Endodermal cell (in vitro differentiated cells): ENCODE results near the gene MANEAL. TPM values are rescaled to one million over a fixed set of nuclear protein-coding genes. Genes with fewer than 3 reads are reported as not detected.

Experiments used
- DNase-seq: peaks from one replicate; pipeline ENCODE4 v3.0.0-alpha.2; 2017
- H3K27ac ChIP-seq: 2 replicates; pipeline ENCODE4 v1.5.1; 2013; ENCODE audit warnings: mild to moderate bottlenecking, low read depth, low read length, moderate library complexity
- H3K27me3 ChIP-seq: 2 replicates; pipeline ENCODE4 v1.6.1; 2013; ENCODE audit warnings: mild to moderate bottlenecking, low read length, moderate library complexity; ENCODE audit not compliant: insufficient read depth, control insufficient read depth, poor library complexity, severe bottlenecking
- H3K36me3 ChIP-seq: 2 replicates; pipeline ENCODE4 v1.7.0; 2013; ENCODE audit warnings: mild to moderate bottlenecking, low read length, moderate library complexity; ENCODE audit not compliant: control insufficient read depth, insufficient read depth
- H3K4me1 ChIP-seq: one replicate; pipeline ENCODE4 v1.7.0; 2013; ENCODE audit warnings: low read length; ENCODE audit not compliant: control insufficient read depth, insufficient read depth
- H3K4me3 ChIP-seq: 2 replicates; pipeline ENCODE4 v1.5.1; 2013; ENCODE audit warnings: mild to moderate bottlenecking, low read length, moderate library complexity
- H3K9ac ChIP-seq: 2 replicates; pipeline ENCODE4 v1.6.1; 2013; ENCODE audit warnings: mild to moderate bottlenecking, low read length, moderate library complexity; ENCODE audit not compliant: poor library complexity, severe bottlenecking; ENCODE audit errors: extremely low read depth
- H3K9me3 ChIP-seq: 2 replicates; pipeline ENCODE4 v1.6.1; 2013; ENCODE audit warnings: mild to moderate bottlenecking, low read length, moderate library complexity; ENCODE audit not compliant: control insufficient read depth
- H3K27ac Mint-ChIP-seq: 2 replicates; pipeline ENCODE4 v1.8.0; 2020; ENCODE audit warnings: mixed read lengths
- H3K27me3 Mint-ChIP-seq: 2 replicates; pipeline ENCODE4 v1.8.0; 2021; ENCODE audit warnings: mild to moderate bottlenecking, mixed read lengths; ENCODE audit not compliant: insufficient read depth
- H3K36me3 Mint-ChIP-seq: 2 replicates; pipeline ENCODE4 v1.8.0; 2020; ENCODE audit warnings: low read depth, mixed read lengths
- H3K4me1 Mint-ChIP-seq: 2 replicates; pipeline ENCODE4 v1.8.0; 2020; ENCODE audit warnings: mixed read lengths
- H3K4me3 Mint-ChIP-seq: 2 replicates; pipeline ENCODE4 v1.8.0; 2020; ENCODE audit warnings: mild to moderate bottlenecking, moderate library complexity, mixed read lengths
- H3K9me3 Mint-ChIP-seq: 2 replicates; pipeline ENCODE4 v1.8.0; 2020; ENCODE audit warnings: mild to moderate bottlenecking, mixed read lengths
- WGBS, 2 experiments: methylation state at CpG; one replicate each; pipeline versions ENCODE4 v1.1.5 to v1.1.7; 2013; ENCODE audit warnings: missing lambda C conversion rate in 2 of 2, mixed read lengths in 1 of 2; ENCODE audit not compliant: insufficient coverage in 1 of 2, insufficient read length in 1 of 2; 5-methylcytosine and 5-hydroxymethylcytosine counted together
- total RNA-seq, 2 donors: library from RNA; stranded (reverse); fragmentation: NEBNext Ultra II Directional in 1 of 2; extraction: Animal tissue kit (Norgen Biotek cat#: 25700) in 1 of 2; gene quantifications; 2 replicates in 1 of 2; 3 replicates in 1 of 2; pipeline ENCODE4 v1.2.1, GENCODE V29; 2021
- TF ChIP-seq, protein P1 (sequence below): fragments of 200-600 bp; sonication (generic); conservative IDR thresholded peaks from 2 replicates; pipeline ENCODE4 v1.5.0; 2021; ENCODE audit warnings: antibody characterized with exemption, mild to moderate bottlenecking

Gene MANEAL
- total RNA-seq, 2 donors from 2014 or later = 7.0 to 9.6 TPM

DNA sequence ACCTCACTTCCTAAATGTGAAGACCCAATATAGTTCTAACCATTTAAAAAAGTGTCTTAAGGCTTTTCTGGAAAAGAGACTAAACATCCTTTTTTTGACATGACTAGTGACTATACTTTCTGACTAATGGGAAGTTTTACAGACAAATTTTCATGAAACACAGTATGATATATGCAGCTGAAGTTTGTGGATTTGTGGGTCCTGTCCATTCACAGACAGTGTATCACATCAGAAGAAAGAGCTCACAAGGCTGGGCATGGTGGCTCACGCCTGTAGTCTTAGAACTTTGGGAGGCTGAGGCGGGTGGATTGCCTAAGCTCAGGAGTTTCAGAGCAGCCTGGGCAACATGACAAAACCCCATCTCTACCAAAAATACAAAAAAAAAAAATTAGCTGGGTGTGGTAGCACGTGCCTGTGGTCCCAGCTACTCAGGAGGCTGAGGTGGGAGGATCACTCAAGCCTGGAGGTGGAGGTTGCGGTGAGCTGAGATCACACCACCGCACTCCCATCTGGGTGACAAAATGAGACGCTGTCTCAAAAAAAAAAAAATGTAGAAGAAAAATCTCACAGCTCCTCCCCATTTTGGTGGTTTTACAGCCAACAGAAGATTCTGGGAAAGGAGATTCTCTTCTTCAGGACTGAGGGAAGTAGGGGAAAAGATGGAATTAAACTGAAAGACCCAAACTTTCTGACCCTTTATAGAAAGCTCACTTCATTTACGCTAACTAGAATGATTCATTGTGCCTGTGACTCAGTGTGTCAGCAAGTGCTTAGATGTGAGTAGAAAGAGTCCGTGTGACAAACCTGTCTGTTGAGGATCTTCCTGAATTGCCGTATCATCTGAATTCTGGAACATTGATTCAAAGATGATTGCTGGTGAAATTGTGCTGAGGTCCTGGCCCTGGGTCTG, 29.5 kb downstream of the MANEAL start:
- no peak for DNase-seq
- H3K4me3 Mint-ChIP-seq = no peak overlapping the region
- no peak overlapping the region for H3K27ac Mint-ChIP-seq
- H3K4me1 ChIP-seq = no peaks in the 10 kb centered on the region
- H3K27me3 ChIP-seq = no peaks in the 10 kb centered on the region
- 93 to 94% methylated on average over 5 to 9 of the region's 9 CpGs for WGBS, 2 experiments
- no peak overlapping the region for H3K4me3 ChIP-seq
- H3K27me3 Mint-ChIP-seq = no peaks in the 10 kb centered on the region
- H3K36me3 ChIP-seq = peaks cover 44% of the 10 kb centered on the region
- H3K9me3 Mint-ChIP-seq = no peaks in the 10 kb centered on the region
- H3K9me3 ChIP-seq = no peaks in the 10 kb centered on the region
- H3K27ac ChIP-seq = no peak overlapping the region
- H3K4me1 Mint-ChIP-seq = no peaks in the 10 kb centered on the region
- peaks cover 50% of the 10 kb centered on the region for H3K36me3 Mint-ChIP-seq
- H3K9ac ChIP-seq = no peak overlapping the region
- TF ChIP-seq, protein P1, sequence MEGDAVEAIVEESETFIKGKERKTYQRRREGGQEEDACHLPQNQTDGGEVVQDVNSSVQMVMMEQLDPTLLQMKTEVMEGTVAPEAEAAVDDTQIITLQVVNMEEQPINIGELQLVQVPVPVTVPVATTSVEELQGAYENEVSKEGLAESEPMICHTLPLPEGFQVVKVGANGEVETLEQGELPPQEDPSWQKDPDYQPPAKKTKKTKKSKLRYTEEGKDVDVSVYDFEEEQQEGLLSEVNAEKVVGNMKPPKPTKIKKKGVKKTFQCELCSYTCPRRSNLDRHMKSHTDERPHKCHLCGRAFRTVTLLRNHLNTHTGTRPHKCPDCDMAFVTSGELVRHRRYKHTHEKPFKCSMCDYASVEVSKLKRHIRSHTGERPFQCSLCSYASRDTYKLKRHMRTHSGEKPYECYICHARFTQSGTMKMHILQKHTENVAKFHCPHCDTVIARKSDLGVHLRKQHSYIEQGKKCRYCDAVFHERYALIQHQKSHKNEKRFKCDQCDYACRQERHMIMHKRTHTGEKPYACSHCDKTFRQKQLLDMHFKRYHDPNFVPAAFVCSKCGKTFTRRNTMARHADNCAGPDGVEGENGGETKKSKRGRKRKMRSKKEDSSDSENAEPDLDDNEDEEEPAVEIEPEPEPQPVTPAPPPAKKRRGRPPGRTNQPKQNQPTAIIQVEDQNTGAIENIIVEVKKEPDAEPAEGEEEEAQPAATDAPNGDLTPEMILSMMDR = no peak

DNA sequence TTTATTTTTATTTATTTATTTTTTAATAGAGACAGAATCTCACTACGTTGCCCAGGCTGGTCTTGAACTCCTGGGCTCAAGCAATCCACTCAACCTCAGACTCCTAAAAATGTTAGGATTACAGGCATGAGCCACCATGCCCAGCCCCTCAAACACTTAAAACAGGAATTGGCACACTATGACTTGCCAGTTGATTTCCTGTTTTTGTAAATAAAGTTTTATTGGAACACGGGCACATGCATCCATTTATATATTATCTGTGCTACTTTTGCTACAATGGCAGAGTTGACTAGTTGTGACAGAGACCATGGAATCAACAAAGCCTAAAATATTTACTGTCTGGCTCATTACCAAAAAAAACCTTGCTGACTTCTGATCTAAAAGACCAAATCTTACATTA, 30.4 kb downstream of the MANEAL start:
- no peaks in the 10 kb centered on the region for H3K4me1 Mint-ChIP-seq
- Histone ChIP-seq H3K9me3 (no peaks in the 10 kb centered on the region), H3K27ac (no peak overlapping the region), H3K27me3 (no peaks in the 10 kb centered on the region), H3K9ac (no peak overlapping the region), H3K4me1 (no peaks in the 10 kb centered on the region), H3K36me3 (peaks cover 49% of the 10 kb centered on the region), H3K4me3 (no peak overlapping the region)
- H3K27ac Mint-ChIP-seq = no peak overlapping the region
- H3K9me3 Mint-ChIP-seq = no peaks in the 10 kb centered on the region
- H3K27me3 Mint-ChIP-seq = no peaks in the 10 kb centered on the region
- H3K36me3 Mint-ChIP-seq = peaks cover 51% of the 10 kb centered on the region
- DNase-seq = no peak
- TF ChIP-seq, protein P1 = no peak
- no peak overlapping the region for H3K4me3 Mint-ChIP-seq
- WGBS, 2 experiments = 94% methylated on average over 2 of the region's 2 CpGs; no CpG with 5 or more reads in 1 of the 2 experiments

DNA sequence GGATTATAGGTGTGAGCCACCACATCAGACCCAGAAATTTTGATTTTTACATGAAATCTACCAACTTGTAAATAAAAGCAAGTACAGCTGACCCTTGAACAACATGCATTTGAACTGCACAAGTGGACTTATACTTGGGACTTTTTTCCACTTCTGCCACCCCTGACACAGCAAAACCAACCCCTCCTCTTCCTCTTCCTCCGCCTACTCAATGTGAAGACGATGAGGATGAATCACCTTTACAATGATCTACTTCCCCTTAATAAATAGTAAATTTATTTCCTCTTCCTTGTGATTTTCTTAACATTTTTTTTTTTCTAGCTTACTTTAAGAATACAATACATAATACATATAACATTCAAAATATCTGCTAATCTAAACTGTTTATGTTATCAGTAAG, 31.9 kb downstream of the MANEAL start:
- H3K36me3 ChIP-seq = peaks cover 52% of the 10 kb centered on the region
- H3K27ac ChIP-seq = no peak overlapping the region
- H3K4me3 ChIP-seq = no peak overlapping the region
- WGBS, 2 experiments = 98 to 100% methylated on average over 2 of the region's 2 CpGs
- H3K4me1 ChIP-seq = no peaks in the 10 kb centered on the region
- H3K27me3 Mint-ChIP-seq = no peaks in the 10 kb centered on the region
- TF ChIP-seq, protein P1 = no peak
- no peak overlapping the region for H3K9ac ChIP-seq
- no peaks in the 10 kb centered on the region for H3K9me3 ChIP-seq
- H3K36me3 Mint-ChIP-seq = peaks cover 51% of the 10 kb centered on the region
- no peak overlapping the region for H3K4me3 Mint-ChIP-seq
- no peaks in the 10 kb centered on the region for H3K4me1 Mint-ChIP-seq
- DNase-seq = no peak
- H3K9me3 Mint-ChIP-seq = no peaks in the 10 kb centered on the region
- H3K27ac Mint-ChIP-seq = no peak overlapping the region
- H3K27me3 ChIP-seq = no peaks in the 10 kb centered on the region
